SHP77 (cell line): ENCODE measurements around the gene NUDT15.
"Not testable (repeated sequence)": the region's sequence is repeated elsewhere in the genome, so short reads cannot be mapped to it uniquely, and the experiment has no call there.

ENCODE experiments used
- DNase-seq, 2 experiments: peaks; one replicate each; lab custom pipeline; 2025; lab: John Stamatoyannopoulos, UW

Gene NUDT15

DNA sequence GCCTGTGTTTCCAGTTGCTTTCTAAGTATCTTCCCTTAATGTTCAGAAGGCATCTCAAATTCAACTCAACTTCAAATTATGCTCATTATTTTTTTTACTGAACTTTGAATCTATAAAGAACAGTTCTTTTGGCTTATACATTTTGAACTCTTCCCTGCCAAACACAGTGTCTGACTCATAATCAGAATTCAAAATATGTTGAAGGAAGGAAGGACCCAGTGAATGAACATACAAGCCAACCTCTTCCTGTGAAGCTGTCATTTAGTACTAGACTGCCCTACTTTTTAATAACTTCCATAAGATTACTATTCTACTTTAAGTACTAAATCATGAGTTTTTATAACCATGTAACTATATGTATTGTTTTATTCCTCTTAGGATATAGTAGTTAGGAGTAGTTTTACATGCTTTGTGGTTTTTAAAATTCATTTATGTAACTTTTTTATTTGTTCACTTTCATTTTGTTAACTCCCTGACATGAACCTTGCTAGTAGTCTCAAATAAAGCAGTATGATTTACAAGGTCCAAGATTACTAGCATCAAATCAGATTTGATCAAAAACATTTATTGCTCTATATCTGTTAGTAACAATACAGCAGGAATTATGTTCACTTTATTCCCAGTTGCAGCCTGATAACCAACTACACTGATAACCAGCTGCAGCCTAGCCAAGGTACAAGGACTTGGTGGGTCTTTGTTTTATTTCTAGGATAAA is 6.4 kb downstream of the NUDT15 start:
- no peak for DNase-seq

DNA sequence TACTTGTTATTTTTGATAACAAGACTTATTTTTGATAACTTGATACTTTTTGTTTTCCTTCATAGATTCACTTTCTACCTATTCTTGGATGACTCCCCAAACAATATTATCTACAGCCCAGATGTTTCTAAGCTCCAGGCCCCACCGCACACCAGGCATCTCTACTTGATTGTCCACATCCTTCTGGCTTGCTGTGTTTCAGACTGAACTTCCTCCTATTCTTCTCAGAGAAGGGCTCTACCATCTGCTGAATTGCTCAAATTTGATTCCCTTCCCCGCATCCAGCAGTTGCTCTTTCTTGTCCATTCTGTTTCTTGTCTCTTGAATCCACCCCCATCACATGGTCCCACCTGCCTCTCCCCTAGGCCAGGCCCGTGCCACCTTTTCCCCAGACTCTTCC is 13.0 kb downstream of the NUDT15 start:
- no peak for DNase-seq

DNA sequence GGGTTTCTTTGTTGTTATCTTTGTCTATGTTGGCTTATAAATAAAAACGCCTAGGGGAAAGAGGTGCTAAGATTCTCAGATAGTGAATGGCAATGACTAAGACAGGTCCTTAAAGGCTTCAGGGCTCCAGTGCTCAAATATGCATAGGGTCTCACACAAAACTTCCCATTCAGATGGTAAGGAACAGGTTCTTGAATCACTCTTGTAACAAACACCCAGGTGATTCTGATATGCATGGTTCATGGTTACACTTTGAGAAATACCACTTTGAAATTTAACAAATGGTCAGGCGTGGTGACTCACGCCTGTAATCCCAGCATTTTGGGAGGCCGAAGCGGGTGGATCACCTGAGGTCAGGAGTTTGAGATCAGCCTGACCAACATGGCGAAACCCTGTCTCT is 17.1 kb downstream of the NUDT15 start:
- DNase-seq = no peak

DNA sequence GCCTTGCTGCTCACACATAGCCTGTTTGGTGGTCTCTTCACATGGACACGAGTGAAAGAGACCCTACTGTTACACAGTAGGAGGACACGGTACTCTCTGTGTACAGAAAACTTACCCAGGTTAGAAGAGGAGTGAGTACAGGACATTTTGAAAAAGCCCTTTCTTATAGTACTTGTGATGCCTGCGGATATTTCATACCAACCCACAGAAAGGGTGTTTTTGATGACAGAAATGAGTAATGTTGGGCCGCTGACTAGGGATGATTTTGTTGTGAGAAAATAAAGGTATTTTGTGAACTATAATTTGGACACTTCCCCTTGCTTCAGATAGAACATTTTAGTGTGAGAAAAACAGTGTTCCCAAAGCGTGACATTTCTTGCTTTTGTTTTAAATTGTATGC is 18.2 kb downstream of the NUDT15 start:
- no peak for DNase-seq

DNA sequence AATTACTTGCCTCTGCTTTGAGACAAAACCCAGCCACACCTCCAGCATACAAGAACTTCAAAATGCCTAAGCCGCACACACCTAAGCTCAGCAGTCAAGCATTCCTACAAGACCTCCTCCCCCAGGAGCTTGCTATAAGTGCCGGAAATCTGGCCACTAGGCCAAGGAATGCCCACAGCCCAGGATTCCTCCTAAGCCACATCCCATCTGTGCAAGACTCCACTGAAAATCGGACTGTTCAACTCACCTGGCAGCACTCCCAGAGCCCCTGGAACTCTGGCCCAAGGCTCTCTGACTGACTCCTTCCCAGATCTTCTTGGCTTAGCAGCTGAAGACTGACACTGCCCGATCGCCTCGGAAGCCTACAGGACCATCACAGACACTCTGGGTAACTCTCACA is 21.0 kb downstream of the NUDT15 start:
- DNase-seq = not testable (repeated sequence)

DNA sequence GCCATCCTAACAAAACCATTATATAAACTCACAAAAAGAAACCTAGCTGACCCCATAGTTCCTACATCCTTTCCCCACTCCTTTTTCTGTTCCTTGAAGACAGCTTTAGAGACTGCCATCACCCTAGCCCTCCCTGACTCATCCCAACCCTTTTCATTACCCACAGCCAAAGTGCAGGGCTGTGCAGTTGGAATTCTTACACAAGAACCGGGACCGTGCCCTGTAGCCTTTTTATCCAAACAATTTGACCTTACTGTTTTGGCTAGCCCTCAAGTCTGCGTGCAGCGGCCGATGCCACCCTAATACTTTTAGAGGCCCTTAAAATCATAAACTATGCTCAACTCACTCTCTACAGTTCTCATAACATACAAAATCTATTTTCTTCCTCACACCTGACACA is 22.4 kb downstream of the NUDT15 start:
- not testable (repeated sequence) for DNase-seq

DNA sequence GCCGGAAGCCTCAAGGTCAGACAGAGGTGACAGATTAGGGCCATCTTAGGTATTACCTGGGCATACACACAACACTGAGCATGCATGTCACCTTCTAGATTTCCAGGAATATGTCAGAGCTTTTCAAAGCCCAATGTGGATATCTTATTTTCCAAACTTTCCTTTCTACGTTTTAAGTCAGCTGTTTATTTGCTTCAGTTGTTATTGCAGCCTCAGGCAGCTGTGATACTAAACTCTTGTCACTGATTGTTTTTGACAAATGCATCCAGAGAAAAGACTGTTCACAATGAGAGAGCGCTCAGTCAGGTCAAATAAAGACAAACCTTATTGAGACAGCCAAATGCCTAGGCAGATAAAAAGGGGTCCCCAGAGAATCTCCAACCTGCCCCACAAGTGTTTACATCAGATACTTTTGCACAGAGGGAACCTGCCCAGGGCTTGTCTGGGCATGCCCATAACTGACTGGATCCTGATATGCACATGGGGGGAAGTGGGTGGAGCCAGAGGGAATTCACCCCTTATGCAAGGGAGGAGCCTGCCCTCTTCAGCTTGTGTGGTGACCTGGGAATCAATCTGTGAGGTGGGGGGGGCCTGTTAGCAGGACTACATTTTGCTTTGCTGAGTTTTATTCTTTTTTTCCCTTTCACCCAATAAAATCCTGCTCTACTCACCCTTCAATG is 28.9 kb downstream of the NUDT15 start:
- peak; percentile 4 to 15 for DNase-seq

DNA sequence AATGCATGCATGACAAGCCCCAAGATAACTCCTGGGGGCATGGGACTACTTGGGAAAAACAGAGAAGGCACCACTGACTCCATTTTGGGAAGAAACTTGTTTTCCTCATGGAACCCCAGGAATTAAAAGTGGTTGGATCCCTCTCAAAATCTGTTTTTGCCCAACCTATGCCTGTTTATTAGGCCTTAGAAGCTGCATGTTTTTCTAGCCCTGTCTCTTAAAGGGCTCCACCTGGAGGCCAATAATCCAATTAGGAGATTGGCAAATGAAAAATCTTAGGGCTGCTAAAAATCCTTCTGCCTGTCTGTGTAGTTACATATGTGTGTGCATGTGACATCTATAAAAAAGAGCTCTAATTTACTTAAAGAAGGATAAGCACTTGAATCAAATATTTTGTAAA is 30.5 kb downstream of the NUDT15 start:
- no peak for DNase-seq

DNA sequence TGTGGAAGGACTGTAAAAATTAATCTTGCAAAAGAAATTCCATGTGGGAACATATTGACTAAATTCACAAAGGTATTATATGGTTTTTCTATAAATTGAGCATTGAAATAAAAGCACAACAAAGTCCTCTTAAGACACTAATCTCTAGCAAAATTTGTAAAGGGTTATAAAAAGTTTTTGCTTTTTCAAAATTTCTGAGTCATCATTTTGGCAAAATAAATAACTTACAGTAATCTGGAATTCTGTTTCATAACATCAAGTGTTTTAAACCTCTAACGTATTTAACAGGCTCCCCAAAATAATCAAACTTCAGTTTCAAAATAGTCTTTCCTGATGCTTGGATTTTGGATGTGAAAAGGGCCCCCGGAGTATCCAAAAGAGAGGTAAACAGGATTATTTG is 31.4 kb downstream of the NUDT15 start:
- DNase-seq = no peak

DNA sequence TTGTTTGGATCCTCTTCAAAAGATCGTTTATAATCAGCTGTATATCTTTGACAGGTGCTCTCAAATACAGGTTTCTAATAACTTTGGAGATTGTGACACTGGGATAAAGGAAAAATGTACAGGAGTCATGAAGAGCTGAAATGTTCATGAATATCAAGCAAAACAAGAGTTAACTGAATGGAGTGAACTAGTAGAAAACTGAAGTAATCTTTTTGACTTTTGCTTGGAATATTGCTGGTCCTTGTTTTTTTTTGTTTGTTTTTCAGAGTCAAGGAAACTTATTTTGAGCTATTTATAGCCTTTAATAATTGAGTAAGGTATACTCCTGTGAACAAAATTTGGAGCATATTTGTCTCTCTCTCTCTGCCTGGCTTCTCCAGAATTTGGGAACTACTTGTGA is 32.0 kb downstream of the NUDT15 start:
- no peak for DNase-seq

DNA sequence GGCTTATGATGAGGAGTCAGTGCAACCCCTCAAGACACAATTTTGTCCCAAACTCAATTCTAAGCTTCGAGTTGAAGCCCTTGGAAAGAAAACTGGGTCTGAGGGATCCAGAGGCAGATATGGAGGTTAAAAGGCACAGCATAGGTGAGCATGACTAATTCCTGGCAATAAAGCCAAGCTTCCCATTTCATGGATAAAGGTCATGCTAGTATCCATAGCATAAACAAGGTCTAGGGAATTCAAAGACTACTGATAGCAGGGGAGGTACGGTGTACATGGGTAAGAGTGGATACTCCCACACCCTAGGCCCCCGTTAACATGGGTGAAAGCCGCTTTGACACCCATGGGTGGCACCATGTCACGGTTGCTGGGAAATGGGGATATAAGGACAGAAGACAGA is 33.4 kb downstream of the NUDT15 start:
- no peak for DNase-seq

DNA sequence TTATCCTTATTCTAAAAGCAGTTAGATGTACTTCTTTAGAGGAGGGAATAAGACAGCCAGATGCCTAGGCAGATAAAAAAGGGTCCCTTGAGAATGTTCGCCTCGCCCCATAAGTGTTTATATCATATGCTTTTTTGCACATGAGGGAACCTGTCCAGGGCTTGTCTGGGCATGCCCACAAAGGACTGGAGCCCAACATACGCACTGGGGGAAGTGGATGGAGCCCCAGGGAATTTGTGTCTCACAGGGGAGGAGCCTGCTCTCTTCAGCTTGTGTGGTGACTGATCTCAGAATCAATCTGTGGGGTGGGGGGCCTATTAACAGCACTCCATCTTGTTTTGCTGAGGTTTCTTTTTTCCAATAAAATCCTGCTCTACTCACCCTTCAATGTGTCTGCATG is 34.8 kb downstream of the NUDT15 start:
- DNase-seq = no peak

DNA sequence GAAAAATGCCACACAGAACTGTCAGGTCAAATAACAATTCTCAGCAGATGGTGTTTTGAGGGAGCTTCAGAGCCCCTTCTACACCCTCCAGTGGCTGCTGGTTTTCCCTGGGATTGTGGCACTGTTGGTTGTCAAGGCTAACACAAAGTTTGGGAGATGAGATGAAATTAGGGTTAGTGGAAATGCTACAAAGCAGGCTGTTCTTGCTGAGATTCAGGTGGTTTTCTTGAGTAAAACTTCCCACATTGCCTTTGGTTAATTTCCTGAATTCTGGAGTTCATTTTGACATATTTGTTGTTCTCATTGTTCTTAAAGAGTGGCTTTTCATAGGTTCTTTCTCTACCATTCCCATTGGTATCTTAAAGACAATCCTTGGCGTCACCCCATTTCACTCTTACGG is 35.3 kb downstream of the NUDT15 start:
- DNase-seq = no peak

DNA sequence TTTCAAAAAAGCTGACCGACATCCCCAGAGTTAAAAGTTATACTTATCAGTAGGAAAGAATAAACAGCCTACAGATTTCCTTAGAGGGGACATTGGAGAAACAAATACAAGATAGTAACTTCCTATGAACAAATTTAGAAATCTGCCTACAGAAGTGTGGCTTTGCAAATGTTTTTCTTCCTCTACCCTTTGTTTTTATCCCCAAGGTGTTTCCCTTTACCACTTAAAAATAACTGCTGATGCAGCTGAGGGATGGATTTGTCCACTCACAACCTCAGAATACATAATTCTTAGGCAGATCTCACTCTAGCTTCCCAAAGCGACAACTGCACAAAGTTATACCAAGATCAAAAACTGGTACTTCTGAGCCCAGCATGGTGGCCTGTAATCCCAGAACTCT is 36.5 kb downstream of the NUDT15 start:
- no peak for DNase-seq

DNA sequence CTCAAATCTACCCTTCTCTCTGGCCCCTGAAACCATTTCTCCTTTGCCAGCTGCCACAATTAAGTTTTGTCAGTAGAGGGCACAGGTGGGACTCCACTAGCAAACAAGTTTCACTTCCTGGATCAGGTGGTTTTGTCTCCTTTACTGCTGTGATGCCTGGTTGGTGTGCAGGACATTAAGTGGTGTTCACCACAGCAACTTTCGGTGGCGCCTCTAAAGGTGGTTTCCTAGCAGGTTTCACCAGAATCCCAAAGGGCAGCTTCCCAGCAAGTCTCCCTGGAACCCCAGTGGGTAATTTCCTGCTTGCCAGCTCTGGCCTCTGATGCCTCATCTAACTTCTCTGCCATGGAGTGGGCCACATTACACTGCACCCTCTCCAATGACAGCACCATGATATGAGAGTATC is 40.7 kb downstream of the NUDT15 start:
- DNase-seq = no peak

DNA sequence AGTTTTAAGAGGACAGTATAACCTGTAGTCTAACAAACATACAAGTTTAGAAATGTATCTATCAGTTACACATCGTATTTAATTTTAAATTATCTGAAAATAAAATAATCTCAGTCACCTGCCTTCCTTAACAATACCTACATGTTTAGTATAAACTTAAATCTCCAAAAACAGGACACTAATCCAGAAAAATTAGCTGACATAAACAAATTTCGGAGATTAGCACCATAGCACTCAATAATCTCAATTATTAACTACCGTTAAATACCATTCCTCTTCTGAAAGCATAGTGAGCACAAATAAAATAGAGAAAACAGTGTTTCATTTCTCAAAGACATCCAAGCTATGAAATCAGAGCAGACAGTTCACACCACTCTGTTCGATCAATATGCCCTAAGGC is 44.2 kb downstream of the NUDT15 start:
- DNase-seq = no peak

DNA sequence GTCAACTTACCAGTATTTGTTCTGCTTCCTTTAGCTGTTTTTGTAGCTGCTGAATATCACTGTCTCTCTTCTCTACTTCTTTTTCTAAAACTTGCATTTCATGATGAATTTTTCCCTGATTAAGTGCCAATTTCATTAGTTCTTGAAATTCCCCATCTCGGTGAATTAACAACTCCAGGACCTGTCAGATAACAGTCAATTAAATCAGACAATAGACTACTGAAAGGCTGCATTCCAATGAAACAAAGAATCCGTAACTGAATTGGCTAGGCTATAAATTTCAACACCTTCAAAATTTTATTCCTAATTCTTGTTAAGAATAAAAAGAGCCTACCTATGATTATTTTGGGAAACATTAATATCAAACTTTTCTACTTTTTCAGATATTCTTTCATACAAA is 48.7 kb downstream of the NUDT15 start:
- no peak for DNase-seq

DNA sequence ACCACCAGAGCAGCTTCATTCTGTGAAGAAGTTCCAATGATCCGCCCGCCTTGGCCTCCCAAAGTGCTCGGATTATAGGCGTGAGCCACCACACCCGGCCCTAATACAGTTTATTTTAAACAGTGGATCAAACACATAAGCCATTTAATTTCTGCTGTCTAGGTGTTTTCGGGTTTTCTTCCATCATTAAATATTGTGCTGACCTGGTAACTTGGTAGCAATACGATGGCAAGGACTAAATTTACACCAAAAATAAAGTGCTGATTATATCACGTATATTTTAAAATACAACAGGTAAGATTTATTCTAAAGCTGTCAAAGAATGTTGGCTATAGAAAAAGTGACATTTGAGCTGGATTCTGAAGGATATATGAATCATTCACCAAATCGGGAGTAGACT is 56.1 kb downstream of the NUDT15 start:
- no peak for DNase-seq

DNA sequence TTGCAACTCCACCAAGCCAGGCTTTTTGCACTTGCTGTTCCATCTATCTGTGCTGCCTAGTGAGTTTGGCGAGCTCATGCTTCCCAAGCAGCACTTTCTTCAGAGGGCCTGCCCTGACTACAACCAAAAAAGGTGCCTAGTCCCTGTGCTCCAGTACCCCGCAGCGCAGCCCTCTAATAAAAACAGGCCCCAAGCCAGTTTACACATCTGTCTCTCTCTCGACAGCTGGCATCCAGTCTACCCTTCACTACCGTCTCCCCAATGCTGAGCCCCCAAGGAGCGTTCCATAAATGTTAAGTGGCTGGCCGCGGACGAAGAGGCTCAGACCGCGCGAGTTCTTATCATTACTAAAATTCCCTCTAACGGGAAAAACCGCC is 56.9 kb downstream of the NUDT15 start:
- DNase-seq = no peak

DNA sequence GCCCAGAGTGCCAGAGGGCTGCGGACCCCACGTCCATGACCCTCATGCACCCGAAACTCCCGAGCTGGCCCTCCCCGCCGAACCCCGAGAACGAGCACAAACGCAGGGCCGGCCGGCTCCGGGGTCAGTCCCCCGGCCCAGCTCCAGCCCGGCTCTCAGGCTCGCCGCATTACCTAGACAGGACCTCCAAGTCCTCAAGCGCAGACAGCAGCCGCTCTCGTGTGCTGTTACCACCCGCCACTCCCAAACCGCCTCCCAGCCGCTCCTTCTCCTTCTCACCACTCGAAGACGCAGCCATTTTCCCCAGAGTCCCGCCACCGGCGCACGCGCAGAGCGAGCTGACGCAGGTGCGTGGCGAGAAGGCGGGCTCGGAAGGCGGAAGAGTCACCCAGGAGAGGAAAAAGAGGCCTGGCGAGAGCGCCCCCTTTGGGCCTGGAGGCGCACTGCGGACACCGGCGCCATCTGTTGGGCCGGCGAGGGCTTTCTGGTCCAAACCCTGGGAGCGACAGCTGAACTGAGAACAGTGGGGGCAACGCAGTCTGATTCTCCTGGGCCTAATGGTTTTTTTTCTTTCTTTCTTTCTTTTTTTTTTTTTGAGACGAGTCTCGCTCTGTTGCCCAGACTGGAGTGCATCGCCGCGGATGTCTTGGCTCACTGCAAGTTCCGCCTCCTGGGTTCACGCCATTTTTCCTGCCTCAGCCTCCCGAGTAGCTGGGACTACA is 57.4 kb downstream of the NUDT15 start, which contains the start of gene MED4:
Gene MED4 (minus strand): TSS at position 324 of the 722 bp plus-strand sequence. CDS start 26 bp downstream, at position 298.
- peak; percentile 79 to 80 for DNase-seq

DNA sequence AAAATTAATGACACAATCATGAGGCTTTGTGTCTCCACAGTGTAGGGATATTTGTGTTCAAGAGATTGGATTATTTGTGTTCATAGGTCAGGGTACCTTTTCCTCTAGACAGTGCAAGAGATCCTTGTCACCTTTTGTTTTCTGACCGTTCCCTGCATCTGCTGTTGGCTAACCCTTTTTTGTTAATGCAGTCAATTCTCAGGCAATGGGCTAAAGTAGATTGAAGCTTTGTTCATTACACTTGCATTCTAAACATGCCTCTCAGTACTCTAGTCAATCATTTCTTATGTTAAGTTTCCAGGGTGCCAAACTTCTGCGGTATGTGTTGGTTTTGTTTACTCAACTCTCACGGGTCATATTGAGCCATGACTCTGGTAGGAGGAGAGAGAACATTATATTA is 59.1 kb downstream of the NUDT15 start:
- no peak for DNase-seq
